Lung (tissue), 12 donors: Measurements from ENCODE around the gene ARL2. TPM values are rescaled to one million over a fixed set of nuclear protein-coding genes. Genes with fewer than 3 reads are reported as not detected.

Experiments used
- ATAC-seq: fragments of 200-7000 bp; cut with Tn5 transposase; one replicate; pipeline ENCODE4 v1.9.1; 2020; ENCODE audit warnings: moderate number of reproducible peaks; ENCODE audit not compliant: insufficient read depth, low FRiP score
- DNase-seq, 3 donors: peaks; one replicate each; pipeline ENCODE4 v3.0.0-alpha.2; 2013 to 2017
- H3K27ac ChIP-seq, 2 donors: one replicate each; pipeline ENCODE4 v1.5.1; 2013; ENCODE audit warnings: mild to moderate bottlenecking in 2 of 2, moderate library complexity in 2 of 2, control low read depth in 1 of 2, inconsistent platforms in 1 of 2, low read depth in 1 of 2, low read length in 1 of 2
- H3K27me3 ChIP-seq, 3 donors: one replicate each; pipeline ENCODE4 v1.5.1; 2013; ENCODE audit warnings: low read length in 2 of 3; ENCODE audit not compliant: control insufficient read depth in 3 of 3, insufficient read depth in 3 of 3
- H3K36me3 ChIP-seq, 4 donors: one replicate each; pipeline ENCODE4 v1.5.1; 2013; ENCODE audit warnings: low read length in 4 of 4, mild to moderate bottlenecking in 1 of 4, moderate library complexity in 1 of 4; ENCODE audit not compliant: control insufficient read depth in 4 of 4, insufficient read depth in 4 of 4
- H3K4me1 ChIP-seq, 5 donors: one replicate each; pipeline ENCODE4 v1.5.1; 2013; ENCODE audit warnings: low read length in 5 of 5, mild to moderate bottlenecking in 2 of 5, moderate library complexity in 1 of 5; ENCODE audit not compliant: control insufficient read depth in 5 of 5, insufficient read depth in 5 of 5
- H3K4me3 ChIP-seq: one replicate; pipeline ENCODE4 v1.5.1; 2013; ENCODE audit warnings: mild to moderate bottlenecking, control low read depth, moderate library complexity
- H3K9ac ChIP-seq, 2 donors: one replicate each; pipeline ENCODE4 v1.5.1; 2013; ENCODE audit warnings: low read length in 2 of 2, control low read depth in 1 of 2; ENCODE audit not compliant: insufficient read depth in 1 of 2
- H3K9me3 ChIP-seq, 4 donors: one replicate each; pipeline ENCODE4 v1.5.1; 2013; ENCODE audit warnings: low read length in 3 of 4, mild to moderate bottlenecking in 1 of 4, moderate library complexity in 1 of 4; ENCODE audit not compliant: control insufficient read depth in 4 of 4, insufficient read depth in 3 of 4
- CTCF ChIP-seq: IDR thresholded peaks from 2 replicates; pipeline ENCODE4 v1.5.1; 2012; ENCODE audit warnings: mild to moderate bottlenecking; ENCODE audit errors: control extremely low read depth, extremely low read depth
- WGBS, 2 donors: extraction: QIAGEN DNeasy Blood & Tissue Kit; methylation state at CpG; one replicate each; pipeline ENCODE4 v1.1.7; 2013; 5-methylcytosine and 5-hydroxymethylcytosine counted together
- polyA plus RNA-seq, 2 donors: library from polyadenylated mRNA; stranded (reverse); fragments of 200-250 nt; gene quantifications; one replicate each; pipeline ENCODE4 v1.2.1, GENCODE V29; 2013
- total RNA-seq, 2 donors: library from RNA; depleted of rRNA in 1 of 2; stranded (reverse); fragments of >200 nt in 1 of 2; gene quantifications; one replicate each; pipeline ENCODE4 v1.2.1, GENCODE V29; 2014 to 2021
- donor health status: control.
- donor health status: control.
- donor health status: Bipolar disorder and iron deficiency.
- donor health status: healthy.
- donor health status: DM: yes; HTN: yes; CAD: no.

The ARL2 gene
- total and polyA plus RNA-seq, 4 donors: 37.4 to 127 (median 94.0) TPM

GRCh38 chr11:65057526-65057925 lies 43.6 kb downstream of the ARL2 start:
- no peak for TF ChIP-seq CTCF
- ATAC-seq (no peak), DNase-seq (no peak)
- H3K9ac ChIP-seq: no peak overlapping the region
- no peaks in the 10 kb centered on the region for H3K4me1 ChIP-seq
- WGBS, 2 donors: 85 to 97% methylated on average over 7 of the region's 7 CpGs
- H3K27me3 ChIP-seq: no peaks in the 10 kb centered on the region
- H3K36me3 ChIP-seq: no peaks in the 10 kb centered on the region
- no peak overlapping the region for H3K4me3 ChIP-seq
- no peak overlapping the region for H3K27ac ChIP-seq
- H3K9me3 ChIP-seq: no peaks in the 10 kb centered on the region

GRCh38 chr11:65058012-65058411 lies 44.1 kb downstream of the ARL2 start:
- no peak for TF ChIP-seq CTCF
- DNase-seq: no peak

DNA sequence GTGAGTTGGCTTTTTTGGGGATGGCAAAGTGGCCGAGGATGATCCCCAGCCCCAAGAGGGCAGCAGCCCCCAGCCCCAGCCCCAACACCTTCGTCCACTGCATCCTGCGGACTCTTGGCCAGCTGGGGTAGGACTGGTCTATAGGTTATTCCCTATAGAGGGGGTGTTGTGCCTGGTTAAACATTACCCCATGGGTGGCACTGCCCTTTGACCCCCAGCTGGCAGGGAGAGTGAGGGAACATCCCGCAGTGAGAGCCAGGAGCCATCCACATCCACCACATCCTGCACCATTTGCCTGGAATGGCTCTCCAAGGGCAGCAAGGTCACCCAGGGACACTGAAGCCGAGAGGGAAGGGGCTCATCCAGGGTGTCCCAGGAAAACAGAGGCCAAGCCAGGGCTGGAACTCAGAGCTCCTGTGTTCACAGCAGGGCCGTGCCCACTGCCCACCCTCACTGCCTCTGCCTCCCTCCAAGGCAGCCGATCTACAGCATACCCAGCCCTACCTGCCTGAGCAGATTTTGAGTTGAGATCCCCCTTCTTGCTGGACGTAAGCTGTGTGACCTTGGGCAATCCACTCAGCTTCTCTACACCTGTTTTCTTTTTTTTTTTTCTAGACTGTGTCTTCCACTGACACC lies 44.6 kb downstream of the ARL2 start, which contains the start of gene NAALADL1:
NAALADL1 (minus strand) TSS at position 135 of the 636 bp plus-strand sequence; CDS start at position 103, 32 bp downstream.
- no peaks in the 10 kb centered on the region for H3K4me1 ChIP-seq
- H3K27ac ChIP-seq: no peak within 1 kb of the TSS
- ATAC-seq (no peak), DNase-seq (no peak)
- H3K4me3 ChIP-seq: no peak within 1 kb of the TSS
- H3K36me3 ChIP-seq: no peaks in the 10 kb centered on the region
- 79 to 83% methylated on average over 8 of the region's 8 CpGs for WGBS, 2 donors
- H3K9me3 ChIP-seq: no peaks in the 10 kb centered on the region
- H3K27me3 ChIP-seq: no peaks in the 10 kb centered on the region
- no peak for TF ChIP-seq CTCF
- H3K9ac ChIP-seq: no peak within 1 kb of the TSS

More at GRCh38 chr11:65058012-65058411, 44.1 kb downstream of the ARL2 start:
- ATAC-seq: no peak
- Histone ChIP-seq H3K9ac (no peak overlapping the region), H3K4me1 (no peaks in the 10 kb centered on the region), H3K27me3 (no peaks in the 10 kb centered on the region), H3K9me3 (no peaks in the 10 kb centered on the region), H3K27ac (no peak overlapping the region), H3K36me3 (no peaks in the 10 kb centered on the region), H3K4me3 (no peak overlapping the region)
- WGBS, 2 donors: 76 to 89% methylated on average over 13 of the region's 13 CpGs

DNA sequence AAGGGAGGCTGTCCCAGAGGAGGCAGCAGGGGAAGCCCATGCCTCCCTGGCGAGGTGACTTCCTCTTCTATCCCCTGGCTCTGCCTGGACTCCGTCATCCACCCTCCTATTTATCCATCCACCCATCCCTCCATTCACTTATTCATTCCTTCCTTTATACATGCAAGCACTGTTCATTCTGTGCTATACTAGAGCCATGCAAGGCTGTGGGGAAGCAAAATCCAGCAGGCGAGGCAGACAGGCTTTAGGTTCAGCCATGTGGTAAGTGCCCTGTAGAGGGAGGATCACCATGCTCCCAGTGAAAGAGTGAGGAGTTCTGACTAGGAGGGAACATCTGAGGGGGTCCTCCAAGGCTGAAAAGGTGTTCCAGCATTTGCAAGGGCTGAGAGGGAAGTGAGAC lies 45.6 kb downstream of the ARL2 start:
- WGBS, 2 donors: 47 to 54% methylated on average over 3 of the region's 3 CpGs
- Histone ChIP-seq H3K4me3 (no peak overlapping the region), H3K9me3 (no peaks in the 10 kb centered on the region), H3K36me3 (no peaks in the 10 kb centered on the region), H3K4me1 (no peaks in the 10 kb centered on the region), H3K27me3 (no peaks in the 10 kb centered on the region), H3K27ac (no peak overlapping the region), H3K9ac (no peak overlapping the region)
- TF ChIP-seq CTCF: no peak
- no peak for DNase-seq
- ATAC-seq: no peak
